GM18868 (cell line): Measurements from ENCODE around the gene UVRAG.
A peak's percentile ranks its signal among the peaks of the same experiment; 100 is the strongest.

Experiments
- ATAC-seq: cut with Tn5 transposase; IDR thresholded peaks from one replicate; pipeline ENCODE4 v1.9.1; 2021; ENCODE audit warnings: mild to moderate bottlenecking, moderate library complexity; ENCODE audit not compliant: unreplicated experiment

Gene UVRAG

GRCh38 chr11:76131142-76131541, 316.1 kb downstream of the UVRAG start:
- no peak for ATAC-seq

GRCh38 chr11:76131671-76132631, 316.9 kb downstream of the UVRAG start:
- no peak for ATAC-seq

DNA sequence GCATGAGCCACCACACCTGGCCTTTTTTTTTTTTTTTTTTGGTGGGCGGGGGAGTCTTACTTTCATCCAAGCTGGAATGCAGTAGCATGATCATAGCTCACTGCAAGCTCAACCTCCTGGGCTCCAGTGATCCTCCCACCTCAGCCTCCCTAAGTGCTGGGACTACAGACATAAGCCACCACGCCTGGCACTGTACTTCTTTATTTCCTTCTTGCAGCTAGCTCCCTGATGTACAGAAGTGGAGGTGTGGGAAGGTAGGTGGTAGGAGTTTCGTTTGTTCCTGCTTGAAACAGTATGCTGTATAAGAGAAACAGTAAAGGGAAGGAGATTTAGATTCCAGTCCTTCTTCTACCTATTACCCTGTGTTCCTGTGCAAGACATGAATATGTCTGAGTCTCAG, 319.2 kb downstream of the UVRAG start:
- ATAC-seq = no peak

GRCh38 chr11:76135491-76135890, 320.5 kb downstream of the UVRAG start:
- no peak for ATAC-seq

DNA sequence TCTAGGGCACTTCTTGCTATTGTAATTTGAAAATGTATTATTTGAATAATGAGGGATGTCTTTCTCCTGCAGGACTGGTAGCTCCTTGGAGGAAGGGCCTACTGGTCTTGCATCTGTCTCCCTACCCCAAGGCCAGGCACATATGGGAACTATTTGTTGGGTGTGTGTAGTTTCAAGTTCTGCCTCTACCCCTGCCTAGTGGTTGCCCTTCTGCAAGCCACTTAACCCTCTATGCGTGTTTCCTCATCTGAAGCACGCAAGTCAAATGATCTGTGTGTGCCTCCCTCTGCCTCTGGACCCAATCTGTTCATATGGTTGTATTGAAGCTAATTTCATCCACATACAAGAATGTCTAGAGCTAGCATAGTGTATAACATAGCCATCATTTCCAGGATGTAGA, 324.3 kb downstream of the UVRAG start:
- no peak for ATAC-seq

- ATAC-seq = no peak
Measured at GRCh38 chr11:76140912-76141574, 326.0 kb downstream of the UVRAG start.

- no peak for ATAC-seq
Measured at GRCh38 chr11:76141901-76142588, 327.0 kb downstream of the UVRAG start.

DNA sequence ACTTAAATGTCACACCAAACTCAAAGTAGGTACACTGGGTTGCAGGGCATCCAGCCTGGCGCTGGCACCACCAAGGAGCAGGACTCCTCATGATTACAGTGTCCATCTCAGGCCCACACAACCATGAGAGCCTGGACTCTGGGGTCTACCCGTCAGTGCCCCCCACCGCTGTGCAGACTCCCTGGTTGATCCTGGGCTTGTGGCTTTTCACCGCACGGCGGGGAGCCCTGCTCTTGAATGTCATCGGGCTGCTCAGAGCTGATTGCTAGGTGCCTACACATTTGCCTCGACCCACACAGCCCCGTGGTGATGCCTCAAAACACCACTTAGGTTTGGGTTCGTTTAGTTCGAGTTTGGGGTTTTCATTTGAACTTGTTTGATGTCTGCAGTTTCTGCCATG, 328.3 kb downstream of the UVRAG start:
- ATAC-seq = no peak

GRCh38 chr11:76147106-76147740, 332.2 kb downstream of the UVRAG start:
- no peak for ATAC-seq

- ATAC-seq = no peak
Measured at GRCh38 chr11:76148231-76148630, 333.2 kb downstream of the UVRAG start.

DNA sequence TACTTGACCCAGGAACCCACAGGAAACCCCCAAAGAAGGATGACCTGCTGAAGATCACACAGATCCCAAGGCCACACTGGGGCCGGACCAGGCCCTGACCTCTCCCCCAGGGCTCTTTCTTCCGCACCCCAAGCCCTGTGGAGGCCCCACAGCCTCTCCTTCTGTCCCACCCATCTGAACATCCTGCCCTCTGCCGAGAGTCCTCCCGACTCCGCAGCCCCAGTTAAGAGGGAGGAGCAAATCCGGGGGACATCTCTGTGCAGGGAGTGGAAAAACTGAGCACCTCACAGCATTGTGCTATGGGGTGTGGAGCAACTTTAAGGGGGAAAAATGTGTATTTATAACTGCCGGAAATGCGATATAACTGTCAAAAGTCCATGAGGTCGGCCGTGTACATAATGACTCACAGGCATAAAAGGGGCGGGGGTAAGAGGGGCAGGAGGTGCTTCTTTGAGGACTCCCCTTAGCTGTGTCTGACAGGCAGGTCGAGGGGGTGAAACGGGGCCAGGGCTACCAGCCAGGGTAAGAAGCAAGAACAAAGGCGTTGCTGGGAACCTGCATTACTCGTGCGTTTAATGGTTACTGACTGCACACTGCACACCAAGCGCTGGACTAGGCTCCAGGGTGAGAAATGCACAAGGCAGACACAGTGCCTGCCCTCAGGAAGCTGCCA, 334.1 kb downstream of the UVRAG start:
- ATAC-seq = no peak

DNA sequence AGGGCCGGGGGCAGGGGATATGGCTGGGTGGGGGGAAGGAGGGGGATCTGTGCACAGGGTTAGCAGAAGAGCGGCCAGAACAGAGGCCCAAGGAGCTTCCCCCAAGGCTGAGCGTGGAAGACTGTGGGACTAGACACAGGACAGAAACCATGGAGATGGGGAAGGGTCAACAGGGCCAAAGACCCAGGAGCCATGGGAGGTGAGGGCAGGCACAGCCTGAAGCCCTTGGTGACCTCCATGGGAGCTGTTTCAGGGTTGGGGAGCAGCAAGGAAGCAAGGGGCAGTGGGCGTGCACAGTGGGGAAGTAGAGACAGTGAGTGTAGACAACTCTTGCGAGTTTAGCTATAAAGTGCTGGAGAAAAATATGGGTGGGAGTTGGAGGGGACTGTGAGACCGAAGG, 334.7 kb downstream of the UVRAG start:
- ATAC-seq = no peak

DNA sequence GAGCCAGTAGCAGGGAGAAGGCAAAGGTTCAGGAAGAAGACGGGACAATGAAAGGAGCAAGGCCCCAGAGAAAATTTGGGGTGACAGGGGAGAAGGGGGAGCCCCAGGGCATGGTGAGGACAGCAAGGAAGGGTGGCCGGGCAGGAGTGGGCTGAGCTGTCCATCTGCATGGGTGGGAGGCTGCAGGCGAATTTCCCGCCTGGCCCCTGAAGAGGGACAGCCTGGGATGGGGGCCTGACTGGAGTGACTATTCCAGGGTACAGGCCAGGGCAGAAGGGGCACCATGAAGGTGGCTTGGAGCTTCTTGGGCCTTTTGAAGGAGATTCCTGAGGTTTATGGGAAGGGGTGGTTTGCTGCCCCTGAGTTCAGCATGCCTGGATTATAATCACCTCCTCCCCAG, 335.1 kb downstream of the UVRAG start:
- no peak for ATAC-seq

DNA sequence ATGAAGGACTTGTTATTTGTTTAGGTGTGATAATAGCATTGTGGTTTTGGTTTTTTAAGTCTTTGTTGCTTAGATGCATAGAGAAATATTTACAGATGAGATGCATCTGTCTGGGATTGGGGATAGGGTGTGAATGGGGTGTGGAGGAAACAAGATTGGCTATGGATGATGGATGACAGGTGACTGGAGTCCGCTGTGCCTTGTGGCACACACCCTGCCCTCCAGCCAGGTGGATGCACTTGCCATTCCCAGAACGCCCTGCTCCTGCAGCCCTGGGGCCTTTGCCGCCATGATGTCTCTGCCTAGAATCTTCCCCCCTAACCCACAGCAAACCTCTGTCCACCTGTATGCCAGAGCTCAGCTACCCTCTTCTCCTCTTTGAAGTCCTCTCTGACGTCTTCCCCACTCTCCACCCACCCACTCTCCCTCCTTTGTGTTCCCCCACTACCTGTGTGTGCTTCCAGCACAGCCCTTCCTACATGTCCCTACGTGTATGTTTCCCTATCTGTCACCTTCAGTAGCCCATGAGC, 336.6 kb downstream of the UVRAG start:
- no peak for ATAC-seq

GRCh38 chr11:76152086-76152681, 337.2 kb downstream of the UVRAG start:
- ATAC-seq = peak; percentile 71

- peak; percentile 52 for ATAC-seq
Measured at GRCh38 chr11:76152741-76153570, 337.9 kb downstream of the UVRAG start.

DNA sequence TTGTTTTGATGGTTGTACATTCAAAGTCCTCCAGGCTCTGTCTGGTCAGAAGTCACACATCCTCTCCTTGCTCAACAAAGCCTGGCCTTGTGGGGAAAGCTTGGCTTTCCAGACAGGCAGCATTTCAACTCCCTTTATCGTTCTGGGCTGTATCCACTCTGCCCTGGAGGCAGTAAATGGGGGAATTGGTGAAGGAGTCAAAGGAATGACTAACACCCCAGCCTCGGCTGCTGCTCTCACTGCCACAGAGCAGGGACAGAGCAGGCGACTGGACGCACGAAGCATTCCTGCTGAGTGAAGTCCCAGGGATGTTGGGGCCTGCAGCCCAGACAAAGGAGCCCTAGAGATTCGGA, 338.5 kb downstream of the UVRAG start:
- peak; percentile 4 for ATAC-seq

GRCh38 chr11:76155500-76156227, 340.7 kb downstream of the UVRAG start:
- no peak for ATAC-seq
